NCI-H2171 (cell line): ENCODE results near the gene LITAF.
"Not testable (repeated sequence)": the region's sequence is repeated elsewhere in the genome, so short reads cannot be mapped to it uniquely, and the experiment has no call there.

Experiments
- DNase-seq: peaks from one replicate; lab custom pipeline; 2025; lab: John Stamatoyannopoulos, UW

LITAF gene

DNA sequence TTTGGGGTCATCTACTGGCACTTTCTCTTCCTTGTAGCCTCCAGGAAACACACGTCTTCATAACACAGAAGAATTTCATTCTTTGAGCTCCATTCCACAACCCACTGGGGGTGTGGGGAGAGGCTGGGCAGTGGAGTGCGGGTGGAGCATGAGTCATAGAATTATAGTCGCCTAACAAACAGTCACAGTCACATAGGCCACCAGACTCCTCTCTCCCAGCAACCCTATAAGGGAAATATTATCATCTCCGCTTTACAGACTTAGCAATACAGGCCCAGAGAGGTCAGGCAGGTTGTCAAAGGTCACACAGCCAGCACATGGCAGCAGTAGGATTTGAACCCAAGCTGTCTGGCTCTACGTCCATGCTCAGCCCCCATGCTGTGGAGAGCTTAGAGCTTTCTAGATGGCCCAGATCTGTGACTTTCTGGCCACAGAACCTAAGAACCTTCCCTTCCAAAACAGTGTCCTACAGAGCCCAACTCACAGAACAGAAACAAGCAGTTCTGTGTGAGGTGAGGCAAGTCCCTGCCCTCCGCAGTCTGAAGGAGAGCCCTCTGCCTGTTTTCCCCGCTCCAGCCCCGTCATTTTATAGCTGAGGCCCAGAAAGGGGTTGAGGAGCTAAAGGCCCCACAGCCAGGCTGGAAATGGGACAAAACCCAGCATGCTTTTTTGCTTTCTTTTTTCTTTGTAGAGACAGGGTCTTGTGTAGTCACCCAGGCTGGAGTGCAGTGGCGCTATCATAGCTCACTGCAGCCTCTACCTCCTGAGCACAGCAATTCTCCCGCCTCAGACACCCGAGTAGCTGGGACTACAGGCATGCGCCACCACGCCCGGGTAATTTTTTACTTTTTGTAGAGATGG, 10.7 kb upstream of the LITAF start:
- DNase-seq, result no peak

GRCh38 chr16:11596572-11597226, 10.0 kb upstream of the LITAF start:
- no peak for DNase-seq

DNA sequence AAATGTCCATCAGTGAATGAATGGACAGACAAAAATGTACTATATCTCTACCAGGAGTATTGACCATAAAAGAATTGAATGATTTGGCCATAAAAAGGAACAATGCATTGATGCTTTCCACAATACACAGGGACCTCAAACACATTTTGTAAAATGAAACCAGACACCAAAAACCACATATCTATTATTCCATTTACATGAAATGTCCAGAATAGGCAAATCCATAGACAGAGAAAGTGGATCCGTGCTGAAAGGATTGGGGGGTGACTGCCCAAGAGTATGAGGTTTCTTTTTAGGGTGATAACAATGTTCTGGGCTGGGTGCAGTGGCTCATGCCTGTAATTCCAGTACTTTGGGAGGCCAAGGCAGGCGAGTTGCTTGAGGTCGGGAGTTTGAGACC, 6.9 kb upstream of the LITAF start:
- DNase-seq, result no peak

DNA sequence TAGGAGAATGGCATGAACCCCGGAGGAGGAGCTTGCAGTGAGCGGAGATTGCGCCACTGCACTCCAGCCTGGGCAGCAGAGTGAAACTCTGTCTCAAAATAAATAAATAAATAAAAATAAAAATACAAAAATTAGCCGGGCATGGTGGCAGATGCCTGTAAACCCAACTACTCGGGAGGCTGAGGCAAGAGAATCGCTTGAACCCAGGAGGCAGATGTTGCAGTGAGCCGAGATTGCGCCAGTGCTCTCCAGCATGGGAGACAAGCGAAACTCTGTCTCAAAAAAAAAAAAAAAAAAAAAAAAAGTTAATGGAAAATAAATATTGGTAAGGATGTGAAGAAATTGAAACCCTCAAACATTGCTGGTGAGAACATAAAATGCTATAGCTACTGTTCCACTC, 6.4 kb upstream of the LITAF start:
- DNase-seq, result not testable (repeated sequence)

- DNase-seq, result not testable (repeated sequence)
Observed at GRCh38 chr16:11591630-11592029, 4.9 kb upstream of the LITAF start.

- no peak for DNase-seq
Observed at GRCh38 chr16:11589198-11589550, 2.5 kb upstream of the LITAF start.

- DNase-seq, result no peak
Observed at GRCh38 chr16:11588321-11589197, 1.8 kb upstream of the LITAF start.

DNA sequence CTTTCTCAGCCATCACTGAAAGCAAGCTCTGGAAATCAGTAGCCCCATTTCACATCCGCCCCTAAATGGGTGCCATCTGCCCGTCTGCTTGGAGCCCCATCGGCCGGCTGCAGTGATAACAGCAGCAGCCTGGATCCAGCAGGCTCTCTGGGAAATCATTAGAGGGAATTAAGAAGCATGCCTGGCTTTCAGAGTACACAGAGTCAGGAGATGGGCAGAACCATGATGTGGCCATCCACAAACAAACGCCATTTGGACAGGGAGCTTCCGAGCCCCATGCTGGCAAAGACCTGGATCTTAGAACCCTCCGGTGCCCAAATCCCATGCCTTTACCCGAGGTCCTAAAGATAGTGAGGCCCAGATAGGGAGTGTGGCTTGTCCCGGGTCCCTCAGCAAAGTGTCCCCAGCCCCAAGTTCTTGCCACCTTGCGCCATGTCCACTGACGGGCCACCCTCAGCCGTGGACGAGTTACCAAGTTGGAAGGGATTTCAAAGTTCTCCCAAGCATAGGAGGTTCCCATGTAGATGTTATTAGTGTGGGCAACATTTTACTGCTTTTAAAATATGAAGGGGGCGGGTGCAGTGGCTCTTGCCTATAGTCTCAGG, 1.0 kb upstream of the LITAF start:
- peak; percentile 33 for DNase-seq

GRCh38 chr16:11586378-11586855, 302 bp downstream of the LITAF start:
- no peak for DNase-seq

DNA sequence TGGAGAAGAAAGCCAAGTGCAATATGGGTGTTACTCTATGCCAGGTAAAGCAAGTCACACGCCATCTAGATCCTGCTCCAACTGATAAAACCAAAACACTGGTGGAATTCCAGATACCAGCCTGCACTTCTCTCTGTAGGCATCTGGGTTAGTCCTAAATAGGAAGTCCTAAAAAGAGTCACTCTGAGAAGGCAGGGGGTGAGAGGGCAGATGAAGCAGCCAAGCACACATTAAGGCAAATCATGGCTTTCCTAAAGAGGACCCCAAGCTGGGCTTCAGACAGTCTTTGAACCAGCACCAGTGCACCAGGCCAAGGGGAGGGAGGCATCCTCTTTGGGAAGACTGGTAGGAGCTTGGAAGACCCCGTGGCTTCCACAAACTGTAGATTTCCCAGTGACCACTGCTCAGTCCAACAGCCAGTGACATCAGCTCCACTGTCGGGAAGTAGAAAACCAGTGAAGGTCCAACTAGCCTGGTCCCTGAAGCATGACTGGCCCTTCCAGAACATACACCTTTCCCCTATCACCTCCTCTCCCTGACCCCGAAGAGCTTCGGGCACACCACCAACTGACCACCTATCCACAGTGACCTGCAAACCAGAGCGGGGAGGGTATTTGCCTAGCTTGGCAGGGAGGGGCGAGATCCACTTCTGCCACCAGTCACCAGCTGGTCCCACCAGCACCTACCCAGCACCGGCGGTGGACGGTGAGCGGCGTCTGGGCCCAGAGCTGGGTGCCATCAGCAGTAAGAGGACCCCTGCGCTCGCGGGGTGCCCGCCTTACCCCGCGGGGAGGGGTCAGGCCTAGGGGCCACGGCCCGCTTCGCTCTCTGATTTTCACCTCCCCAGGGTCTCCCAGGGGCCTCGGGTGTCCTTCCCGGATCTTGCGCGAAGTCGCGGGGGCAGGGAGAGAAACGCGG, 1.0 kb downstream of the LITAF start:
- no peak for DNase-seq

GRCh38 chr16:11583889-11584565, 2.7 kb downstream of the LITAF start:
- DNase-seq, result no peak

- DNase-seq, result no peak
Observed at GRCh38 chr16:11583166-11583565, 3.6 kb downstream of the LITAF start.

GRCh38 chr16:11582157-11582814, 4.4 kb downstream of the LITAF start:
- no peak for DNase-seq

- DNase-seq, result no peak
Observed at GRCh38 chr16:11581678-11582077, 5.0 kb downstream of the LITAF start.

DNA sequence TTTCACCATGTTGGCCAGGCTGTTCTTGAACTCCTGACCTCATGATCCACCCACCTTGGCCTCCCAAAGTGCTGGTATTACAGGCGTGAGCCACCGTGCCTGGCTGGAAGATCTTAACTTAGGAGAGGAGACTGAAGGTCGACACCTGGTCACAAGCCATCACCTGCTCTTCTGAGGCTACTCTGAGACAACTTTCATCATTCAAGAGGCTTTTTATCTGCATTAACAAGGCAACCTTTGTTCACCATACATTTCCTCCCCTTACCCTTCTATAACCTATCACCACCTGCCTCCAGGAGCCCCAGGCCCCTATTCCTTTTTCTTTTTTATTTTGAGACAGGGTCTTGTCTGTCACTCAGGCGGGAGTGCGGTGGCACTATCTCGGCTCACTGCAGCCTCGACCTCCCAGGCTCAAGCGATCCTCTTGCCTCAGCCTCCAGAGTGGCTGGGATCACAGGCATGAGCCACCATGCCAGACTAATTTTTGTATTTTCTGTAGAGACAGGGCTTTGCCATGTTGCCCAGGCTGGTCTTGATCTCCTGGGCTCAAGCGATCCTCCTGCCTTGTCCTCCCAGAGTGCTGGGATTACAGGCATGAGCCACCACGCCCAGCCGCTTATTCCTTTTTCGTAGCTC, 6.2 kb downstream of the LITAF start:
- DNase-seq, result no peak

DNA sequence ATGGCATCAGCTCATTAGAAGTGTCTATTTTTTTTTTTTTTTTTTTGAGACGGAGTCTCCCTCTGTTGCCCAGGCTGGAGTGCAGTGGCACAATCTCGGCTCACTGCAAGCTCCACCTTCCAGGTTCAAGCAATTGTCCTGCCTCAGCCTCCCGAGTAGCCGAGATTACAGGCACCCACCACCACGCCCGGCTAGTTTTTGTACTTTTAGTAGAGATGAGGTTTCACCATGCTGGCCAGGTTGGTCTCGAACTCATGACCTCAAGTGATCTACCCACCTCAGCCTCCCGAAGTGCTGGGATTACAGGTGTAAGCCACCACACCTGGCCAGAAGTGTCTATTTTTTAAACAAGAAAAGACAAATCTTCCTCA, 9.4 kb downstream of the LITAF start:
- DNase-seq, result not testable (repeated sequence)

GRCh38 chr16:11576427-11577289, 10.1 kb downstream of the LITAF start:
- peak; percentile 58 for DNase-seq

GRCh38 chr16:11575223-11575589, 11.5 kb downstream of the LITAF start:
- no peak for DNase-seq
